GM19351 (cell line): ENCODE data around the gene CPN1.

Experiments
- ATAC-seq: cut with Tn5 transposase; IDR thresholded peaks from one replicate; pipeline ENCODE4 v1.9.1; 2021; ENCODE audit warnings: mild to moderate bottlenecking, moderate library complexity; ENCODE audit not compliant: unreplicated experiment

Gene CPN1

GRCh38 chr10:99999319-100000108 is 82.2 kb downstream of the CPN1 start:
- ATAC-seq: no peak

GRCh38 chr10:99998889-99999288 is 82.8 kb downstream of the CPN1 start:
- no peak for ATAC-seq

GRCh38 chr10:99996671-99997648 is 84.7 kb downstream of the CPN1 start:
- no peak for ATAC-seq

- ATAC-seq: no peak
Observed at GRCh38 chr10:99995713-99996112, 86.0 kb downstream of the CPN1 start.

GRCh38 chr10:99995269-99995668 is 86.4 kb downstream of the CPN1 start:
- ATAC-seq: no peak

- no peak for ATAC-seq
Observed at GRCh38 chr10:99994801-99995200, 86.9 kb downstream of the CPN1 start.

- peak; percentile 85 for ATAC-seq
Observed at GRCh38 chr10:99993701-99994689, 87.7 kb downstream of the CPN1 start.
